HG02759 (cell line): ENCODE results near the gene ALG1.
"Not testable (repeated sequence)": the region's sequence is repeated elsewhere in the genome, so short reads cannot be mapped to it uniquely, and the experiment has no call there.

Experiments used
- ATAC-seq: cut with Tn5 transposase; IDR thresholded peaks from one replicate; pipeline ENCODE4 v1.9.1; 2021; ENCODE audit warnings: mild to moderate bottlenecking, moderate library complexity; ENCODE audit not compliant: unreplicated experiment

The ALG1 gene

GRCh38 chr16:5097061-5097469 lies 25.4 kb downstream of the ALG1 start:
- ATAC-seq, result not testable (repeated sequence)

GRCh38 chr16:5097470-5098220 lies 26.0 kb downstream of the ALG1 start, which contains the start of gene EEF2KMT:
TSS of gene EEF2KMT (minus strand) at chr16:5097795. CDS start at chr16:5097739, 56 bp downstream.
- peak; percentile 97 for ATAC-seq

GRCh38 chr16:5098221-5099159 lies 26.8 kb downstream of the ALG1 start:
- not testable (repeated sequence) for ATAC-seq

- ATAC-seq, result not testable (repeated sequence)
Measured at GRCh38 chr16:5099174-5099573, 27.5 kb downstream of the ALG1 start.

- not testable (repeated sequence) for ATAC-seq
Measured at GRCh38 chr16:5103296-5104032, 31.8 kb downstream of the ALG1 start.

GRCh38 chr16:5105039-5105438 lies 33.4 kb downstream of the ALG1 start:
- ATAC-seq, result not testable (repeated sequence)

- ATAC-seq, result no peak
Measured at GRCh38 chr16:5108505-5109158, 37.0 kb downstream of the ALG1 start.

- not testable (repeated sequence) for ATAC-seq
Measured at GRCh38 chr16:5110933-5111332, 39.3 kb downstream of the ALG1 start.

GRCh38 chr16:5116780-5117295 lies 45.2 kb downstream of the ALG1 start:
- not testable (repeated sequence) for ATAC-seq

- ATAC-seq, result not testable (repeated sequence)
Measured at GRCh38 chr16:5117300-5118087, 45.9 kb downstream of the ALG1 start.

- not testable (repeated sequence) for ATAC-seq
Measured at GRCh38 chr16:5131467-5132004, 59.9 kb downstream of the ALG1 start.

GRCh38 chr16:5132915-5133600 lies 61.4 kb downstream of the ALG1 start:
- ATAC-seq, result not testable (repeated sequence)

- ATAC-seq, result not testable (repeated sequence)
Measured at GRCh38 chr16:5134739-5135452, 63.3 kb downstream of the ALG1 start.
